T-helper 2 cell (primary cell): Measurements from ENCODE around the gene RNASE7.

Source experiments
- DNase-seq, 5 experiments: peaks; one replicate each; pipeline versions ENCODE4 v3.0.0 to v3.0.0-alpha.2; 2012 to 2022

The RNASE7 gene

GRCh38 chr14:21088687-21089086 lies 46.5 kb downstream of the RNASE7 start:
- no peak for DNase-seq

- no peak for DNase-seq
Observed at GRCh38 chr14:21089271-21089670, 47.1 kb downstream of the RNASE7 start.

- DNase-seq = no peak
Observed at GRCh38 chr14:21089877-21090193, 47.7 kb downstream of the RNASE7 start.

GRCh38 chr14:21090194-21090939 lies 48.2 kb downstream of the RNASE7 start:
- no peak for DNase-seq

DNA sequence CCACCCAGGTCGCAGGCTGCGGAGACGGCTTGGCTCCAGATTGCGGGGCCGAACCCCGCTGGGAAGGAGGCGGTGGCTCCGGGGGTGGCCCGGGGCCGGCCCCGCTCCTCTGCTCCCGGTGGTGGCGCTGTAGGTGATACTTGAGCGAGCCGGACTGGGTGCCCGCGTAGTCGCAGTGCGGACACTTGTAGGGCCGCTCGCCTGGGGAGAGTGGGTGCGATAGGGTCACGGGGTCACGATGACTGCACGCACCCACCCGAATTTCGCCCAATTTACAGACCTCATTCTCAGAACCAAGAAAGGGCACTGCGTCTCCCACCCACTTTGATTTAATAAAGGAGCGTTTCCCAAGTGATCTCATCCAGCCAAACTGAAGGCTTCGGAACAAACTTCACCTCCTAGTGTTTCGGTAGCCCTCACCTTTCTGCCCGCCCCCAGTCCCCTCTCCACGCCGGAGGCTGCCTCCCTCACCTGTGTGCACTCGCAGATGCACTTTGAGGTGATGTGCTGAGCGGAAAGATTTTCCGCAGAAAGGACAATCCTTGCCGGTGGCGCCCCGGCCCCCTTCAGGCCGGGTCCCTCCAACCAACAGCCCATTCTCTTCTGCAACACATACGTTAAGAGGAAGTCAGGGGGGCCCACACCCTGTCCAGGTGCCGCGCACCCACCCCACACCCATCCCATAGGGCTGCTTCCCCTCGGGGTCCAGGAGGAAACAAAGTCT lies 48.9 kb downstream of the RNASE7 start:
- no peak for DNase-seq

- no peak for DNase-seq
Observed at GRCh38 chr14:21091821-21092272, 49.7 kb downstream of the RNASE7 start.

GRCh38 chr14:21092273-21093011 lies 50.3 kb downstream of the RNASE7 start:
- DNase-seq = peak; percentile 80 to 92 (median 86)

- DNase-seq = no peak
Observed at GRCh38 chr14:21093018-21093417, 50.9 kb downstream of the RNASE7 start.
